Stimulated activated CD4-positive, alpha-beta T cell treated with anti-CD3 and anti-CD28 coated beads, Interleukin-15, amount 100 ng/mL, for 1 hour (primary cell): ENCODE data around the gene GPX2.

ENCODE experiments used
- DNase-seq, 2 donors: peaks; one replicate each; pipeline ENCODE4 v3.0.0-alpha.2; 2020; ENCODE audit warnings: low read depth in 1 of 2, low spot score in 1 of 2

Gene GPX2

GRCh38 chr14:64940336-64940910 is 2.1 kb downstream of the GPX2 start:
- no peak for DNase-seq

- DNase-seq, result no peak
These were observed 2.7 kb downstream of the GPX2 start for GRCh38 chr14:64939817-64940190.

- DNase-seq, result no peak
These were observed 3.4 kb downstream of the GPX2 start for GRCh38 chr14:64938972-64939816.

GRCh38 chr14:64937821-64938193 is 4.7 kb downstream of the GPX2 start:
- DNase-seq, result no peak

GRCh38 chr14:64937171-64937820 is 5.2 kb downstream of the GPX2 start:
- DNase-seq, result no peak

- DNase-seq, result no peak
These were observed 7.0 kb downstream of the GPX2 start for GRCh38 chr14:64935508-64935907.

- no peak for DNase-seq
These were observed 8.1 kb downstream of the GPX2 start for GRCh38 chr14:64934338-64934929.

- no peak for DNase-seq
These were observed 10.3 kb downstream of the GPX2 start for GRCh38 chr14:64932231-64932630.

- DNase-seq, result no peak
These were observed 11.4 kb downstream of the GPX2 start for GRCh38 chr14:64931123-64931522.

- no peak for DNase-seq
These were observed 12.3 kb downstream of the GPX2 start for GRCh38 chr14:64930085-64930843.

GRCh38 chr14:64929014-64929359 is 13.6 kb downstream of the GPX2 start:
- DNase-seq, result no peak

GRCh38 chr14:64928239-64929013 is 14.1 kb downstream of the GPX2 start:
- no peak for DNase-seq

- DNase-seq, result no peak
These were observed 15.5 kb downstream of the GPX2 start for GRCh38 chr14:64927031-64927430.

GRCh38 chr14:64926398-64926995 is 16.0 kb downstream of the GPX2 start:
- no peak for DNase-seq

- no peak for DNase-seq
These were observed 19.5 kb downstream of the GPX2 start for GRCh38 chr14:64923015-64923414.

- no peak for DNase-seq
These were observed 22.1 kb downstream of the GPX2 start for GRCh38 chr14:64920465-64920864.

- DNase-seq, result no peak
These were observed 22.9 kb downstream of the GPX2 start for GRCh38 chr14:64919618-64920017.

GRCh38 chr14:64919215-64919614 is 23.3 kb downstream of the GPX2 start:
- no peak for DNase-seq

- no peak for DNase-seq
These were observed 24.3 kb downstream of the GPX2 start for GRCh38 chr14:64918216-64918615.

GRCh38 chr14:64915797-64916196 is 26.7 kb downstream of the GPX2 start:
- DNase-seq, result no peak
